GM12874 (cell line): Measurements from ENCODE around the gene PRKCH.

Experiments used
- CTCF ChIP-seq: IDR thresholded peaks from 2 replicates; pipeline ENCODE4 v1.5.1; 2011; ENCODE audit warnings: low read depth, mild to moderate bottlenecking, control low read depth, low read length, moderate library complexity; ENCODE audit not compliant: insufficient read depth

PRKCH gene

GRCh38 chr14:61332658-61333029 lies 11.3 kb downstream of the PRKCH start:
- no peak for TF ChIP-seq CTCF

- no peak for TF ChIP-seq CTCF
These were observed 11.7 kb downstream of the PRKCH start for GRCh38 chr14:61333087-61333486.

- TF ChIP-seq CTCF = no peak
These were observed 12.9 kb downstream of the PRKCH start for GRCh38 chr14:61334197-61334701.

GRCh38 chr14:61335049-61335448 lies 13.7 kb downstream of the PRKCH start:
- TF ChIP-seq CTCF = no peak

- no peak for TF ChIP-seq CTCF
These were observed 14.4 kb downstream of the PRKCH start for GRCh38 chr14:61335671-61336275.

GRCh38 chr14:61337893-61338292 lies 16.5 kb downstream of the PRKCH start:
- no peak for TF ChIP-seq CTCF

GRCh38 chr14:61338457-61338856 lies 17.1 kb downstream of the PRKCH start:
- TF ChIP-seq CTCF = no peak
